Right cardiac atrium (tissue), 5 donors: ENCODE results near the gene CACNA1I. TPM values are rescaled to one million over a fixed set of nuclear protein-coding genes. Genes with fewer than 3 reads are reported as not detected.

ENCODE experiments used
- ATAC-seq, 2 donors: fragments of 200-7000 bp; cut with Tn5 transposase; one replicate each; pipeline versions ENCODE4 v1.8.0 to v1.9.1; 2020; ENCODE audit warnings: moderate library complexity in 2 of 2, mild to moderate bottlenecking in 1 of 2
- DNase-seq, 3 donors: peaks; one replicate each; pipeline ENCODE4 v3.0.0-alpha.2; 2020
- H3K27ac ChIP-seq: one replicate; pipeline ENCODE4 v1.5.1; 2013; ENCODE audit warnings: mild to moderate bottlenecking, low read length, control low read depth, moderate library complexity
- H3K27me3 ChIP-seq: one replicate; pipeline ENCODE4 v1.6.1; 2013; ENCODE audit not compliant: control insufficient read depth, insufficient read depth
- H3K4me1 ChIP-seq: one replicate; pipeline ENCODE4 v1.6.1; 2013; ENCODE audit warnings: low read length; ENCODE audit not compliant: control insufficient read depth, insufficient read depth
- H3K4me3 ChIP-seq: one replicate; pipeline ENCODE4 v1.5.1; 2013; ENCODE audit warnings: low read length, control low read depth
- H3K9me3 ChIP-seq: one replicate; pipeline ENCODE4 v1.6.1; 2013; ENCODE audit warnings: low read length; ENCODE audit not compliant: control insufficient read depth
- WGBS: extraction: QIAGEN DNeasy Blood & Tissue Kit; methylation state at CpG from one replicate; pipeline ENCODE4 v1.1.7; 2013; 5-methylcytosine and 5-hydroxymethylcytosine counted together
- intact Hi-C, 4 donors: fragments of 100-400 bp; cut with DNase I; formaldehyde crosslinking; loops; one replicate each; pipeline versions ENCODE4 v1.11.0 to v1.14.0; 2022 to 2023
- polyA plus RNA-seq: library from polyadenylated mRNA; stranded (reverse); fragments of 200-250 nt; gene quantifications from one replicate; pipeline ENCODE4 v1.2.3, GENCODE V29; 2013
- total RNA-seq, 4 donors: library from RNA; stranded (reverse); fragmentation: NEBNext Ultra II Directional; extraction: Animal tissue kit (Norgen Biotek cat#: 25700); gene quantifications; one replicate each; pipeline ENCODE4 v1.2.1, GENCODE V29; 2021
- donor health status: healthy with polysubstance abuse.
- donor health status: DM: no; HTN: yes; CAD: no.
- donor health status: DM: no; HTN: no; CAD: no.
- donor health status: DM: no; HTN: yes; CAD: no; lungs with severe emphysema.
- donor health status: DM: yes; HTN: yes; CAD: no.

CACNA1I gene
- total and polyA plus RNA-seq, 5 donors = 0.06 to 0.07 TPM; not detected in 3

GRCh38 chr22:39617970-39618757, 47.6 kb downstream of the CACNA1I start:
- no peak overlapping the region for H3K27ac ChIP-seq
- WGBS = 73% methylated on average over 11 of the region's 11 CpGs
- no peaks in the 10 kb centered on the region for H3K27me3 ChIP-seq
- no peaks in the 10 kb centered on the region for H3K9me3 ChIP-seq
- no peak overlapping the region for H3K4me3 ChIP-seq
- intact Hi-C loops = no loop called here
- no peaks in the 10 kb centered on the region for H3K4me1 ChIP-seq
- ATAC-seq (no peak), DNase-seq (no peak)

- WGBS = 88% methylated on average over 17 of the region's 17 CpGs
Measured at GRCh38 chr22:39618996-39619530, 48.5 kb downstream of the CACNA1I start.

DNA sequence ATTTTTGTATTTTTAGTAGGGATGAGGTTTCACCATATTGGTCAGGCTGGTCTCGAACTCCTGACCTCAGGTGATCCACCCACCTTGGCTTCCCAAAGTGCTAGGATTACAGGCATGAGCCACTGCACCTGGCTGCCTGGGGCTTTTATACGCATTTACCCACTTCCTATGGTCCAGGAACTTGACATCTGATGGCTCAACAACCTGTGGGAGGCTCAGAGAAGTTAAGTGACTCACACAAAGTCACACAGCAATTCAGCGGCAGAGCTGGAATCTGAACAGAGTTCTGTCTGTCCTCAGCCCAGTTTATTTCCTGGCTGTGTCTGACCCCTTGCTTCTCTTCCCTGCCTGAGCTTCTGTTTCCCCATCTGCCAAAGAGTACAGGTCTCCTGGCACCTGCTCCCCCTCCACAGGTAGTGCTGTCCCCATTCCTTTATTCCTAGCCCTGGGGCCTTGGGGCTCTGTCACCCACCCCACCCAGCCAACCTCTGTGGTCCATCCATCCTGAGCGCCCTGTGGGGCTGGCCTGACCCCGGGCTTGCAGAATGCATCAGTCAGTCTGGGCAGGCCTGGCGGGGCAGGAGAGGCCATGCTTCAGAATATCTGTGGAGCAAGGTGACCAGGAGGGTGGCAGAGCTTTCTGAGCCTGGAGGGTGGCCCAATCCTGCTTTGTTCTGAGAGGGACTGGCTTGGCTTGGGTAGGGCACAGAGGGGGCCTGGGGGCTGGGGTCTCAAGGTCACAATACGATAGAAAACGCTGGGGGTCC, 50.6 kb downstream of the CACNA1I start:
- ATAC-seq = no peak
- H3K27ac ChIP-seq = no peak overlapping the region
- intact Hi-C loops = loop anchor here in 2 of 4 donors (5.0 to 10.0 kb wide), 2 partner anchors 404 to 406 kb away; no protein-coding TSS in a partner anchor
- H3K4me3 ChIP-seq = no peak overlapping the region
- H3K9me3 ChIP-seq = no peaks in the 10 kb centered on the region
- DNase-seq = peak in 1 of 3 donors; percentile 18
- no peaks in the 10 kb centered on the region for H3K4me1 ChIP-seq
- 89% methylated on average over 8 of the region's 8 CpGs for WGBS
- no peaks in the 10 kb centered on the region for H3K27me3 ChIP-seq

More at GRCh38 chr22:39618996-39619530, 48.5 kb downstream of the CACNA1I start:
- Histone ChIP-seq H3K4me1 (no peaks in the 10 kb centered on the region), H3K9me3 (no peaks in the 10 kb centered on the region), H3K4me3 (no peak overlapping the region), H3K27me3 (no peaks in the 10 kb centered on the region), H3K27ac (no peak overlapping the region)
- ATAC-seq = no peak
- intact Hi-C loops = no loop called here
- no peak for DNase-seq

GRCh38 chr22:39621826-39622225, 51.3 kb downstream of the CACNA1I start:
- Histone ChIP-seq H3K27me3 (no peaks in the 10 kb centered on the region), H3K4me3 (no peak overlapping the region), H3K27ac (no peak overlapping the region), H3K9me3 (no peaks in the 10 kb centered on the region), H3K4me1 (no peaks in the 10 kb centered on the region)
- ATAC-seq (no peak), DNase-seq (peak in 1 of 3 donors; percentile 31)
- intact Hi-C loops = loop anchor here in 3 of 4 donors (2.0 to 10.0 kb wide), 3 partner anchors 403 to 405 kb away; no protein-coding TSS in a partner anchor
- WGBS = 76% methylated on average over 7 of the region's 7 CpGs

GRCh38 chr22:39622881-39623367, 52.4 kb downstream of the CACNA1I start:
- H3K27me3 ChIP-seq = no peaks in the 10 kb centered on the region
- intact Hi-C loops = loop anchor here in 3 of 4 donors (2.0 to 10.0 kb wide), 3 partner anchors 402 to 404 kb away; no protein-coding TSS in a partner anchor
- H3K27ac ChIP-seq = no peak overlapping the region
- 22% methylated on average over 17 of the region's 17 CpGs for WGBS
- peak; percentile 56 to 84 (median 81) for DNase-seq
- H3K4me1 ChIP-seq = no peaks in the 10 kb centered on the region
- peak in 1 of 2 donors; percentile 54 for ATAC-seq
- H3K9me3 ChIP-seq = no peaks in the 10 kb centered on the region
- H3K4me3 ChIP-seq = no peak overlapping the region

DNA sequence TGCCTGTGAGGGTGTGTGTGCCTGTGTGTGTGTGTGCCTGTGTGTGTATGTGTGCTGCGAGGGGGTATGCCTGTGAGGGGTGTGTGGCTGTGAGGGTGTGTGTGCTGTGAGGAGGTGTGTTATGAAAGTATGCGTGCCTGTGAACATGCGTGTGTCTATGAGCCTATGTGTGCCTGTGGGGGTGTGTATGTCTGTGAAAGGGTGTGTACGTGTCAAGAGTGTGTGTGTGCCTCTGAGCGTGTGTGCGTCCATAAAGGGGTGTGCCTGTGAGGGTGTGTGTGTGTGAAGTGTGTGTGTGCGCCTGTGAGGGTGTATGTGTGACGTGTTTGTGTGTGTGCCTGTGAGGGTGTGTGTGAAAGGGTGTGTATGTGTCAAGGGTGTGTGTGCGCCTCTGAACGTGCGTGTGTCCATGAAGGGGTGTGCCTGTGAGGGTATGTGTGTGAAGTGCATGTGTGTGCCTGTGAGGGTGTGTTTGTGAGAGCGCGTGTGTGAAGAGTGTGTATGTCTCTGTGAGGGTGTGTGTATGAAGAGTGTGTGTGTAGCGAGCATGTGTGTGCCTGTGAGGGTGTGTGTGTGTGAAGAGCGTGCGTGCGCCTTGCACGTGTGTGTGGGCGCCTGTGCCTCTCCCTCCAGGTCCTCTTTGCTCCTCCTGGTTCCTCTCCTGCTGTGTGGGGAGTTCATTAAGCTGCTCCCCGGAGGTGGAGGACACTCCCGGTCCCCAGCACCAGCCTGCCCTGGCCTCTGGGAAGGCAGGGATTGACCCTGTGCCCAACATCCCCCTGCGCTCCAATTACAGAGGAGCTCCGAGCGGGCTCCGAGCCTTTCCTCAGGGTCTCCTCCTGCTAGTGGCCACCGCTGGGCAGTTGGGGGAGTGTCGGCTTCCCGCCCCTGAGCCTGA, 53.3 kb downstream of the CACNA1I start:
- H3K4me1 ChIP-seq = no peaks in the 10 kb centered on the region
- DNase-seq (peak in 1 of 3 donors; percentile 23), ATAC-seq (no peak)
- 53% methylated on average over 28 of the region's 28 CpGs for WGBS
- intact Hi-C loops = loop anchor here in 3 of 4 donors (2.0 to 10.0 kb wide), 3 partner anchors 401 to 403 kb away; no protein-coding TSS in a partner anchor
- no peaks in the 10 kb centered on the region for H3K27me3 ChIP-seq
- no peaks in the 10 kb centered on the region for H3K9me3 ChIP-seq
- H3K27ac ChIP-seq = no peak overlapping the region
- H3K4me3 ChIP-seq = no peak overlapping the region

DNA sequence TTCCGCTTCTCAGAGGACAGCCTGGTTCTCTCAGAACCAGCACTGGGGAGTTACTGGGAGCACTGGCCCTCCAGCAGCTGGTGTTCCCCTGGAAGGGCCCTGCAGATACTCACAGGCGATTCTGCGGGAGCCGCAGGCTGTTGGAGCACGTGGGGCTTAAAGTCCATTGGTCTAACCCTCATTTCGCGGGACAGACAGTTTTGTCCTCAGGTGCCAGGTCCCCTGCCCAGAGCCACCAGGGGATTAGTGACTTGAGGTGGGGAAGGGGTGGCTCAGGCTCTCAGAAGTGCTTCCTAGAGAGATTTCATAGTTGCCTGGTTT, 53.9 kb downstream of the CACNA1I start:
- no peaks in the 10 kb centered on the region for H3K4me1 ChIP-seq
- H3K4me3 ChIP-seq = no peak overlapping the region
- ATAC-seq (no peak), DNase-seq (peak in 1 of 3 donors; percentile 14)
- WGBS = 24% methylated on average over 7 of the region's 7 CpGs
- no peaks in the 10 kb centered on the region for H3K27me3 ChIP-seq
- no peak overlapping the region for H3K27ac ChIP-seq
- H3K9me3 ChIP-seq = no peaks in the 10 kb centered on the region
- intact Hi-C loops = loop anchor here in 2 of 4 donors (5.0 to 10.0 kb wide), 2 partner anchors 400 to 403 kb away; no protein-coding TSS in a partner anchor

GRCh38 chr22:39625569-39626537, 55.3 kb downstream of the CACNA1I start:
- intact Hi-C loops = loop anchor here in 1 of 4 donors (10.0 kb wide), 1 partner anchor 399 kb away; no protein-coding TSS in a partner anchor
- Histone ChIP-seq H3K4me3 (no peak overlapping the region), H3K4me1 (no peaks in the 10 kb centered on the region), H3K9me3 (no peaks in the 10 kb centered on the region), H3K27ac (no peak overlapping the region), H3K27me3 (no peaks in the 10 kb centered on the region)
- DNase-seq (peak in 1 of 3 donors; percentile 46), ATAC-seq (no peak)
- 52% methylated on average over 22 of the region's 22 CpGs for WGBS

GRCh38 chr22:39627208-39627607, 56.7 kb downstream of the CACNA1I start:
- 69% methylated on average over 14 of the region's 14 CpGs for WGBS
- Histone ChIP-seq H3K4me1 (no peaks in the 10 kb centered on the region), H3K27me3 (no peaks in the 10 kb centered on the region), H3K27ac (no peak overlapping the region), H3K9me3 (no peaks in the 10 kb centered on the region), H3K4me3 (no peak overlapping the region)
- DNase-seq = peak in 1 of 3 donors; percentile 30
- ATAC-seq = no peak
- intact Hi-C loops = loop anchor here in 1 of 4 donors (10.0 kb wide), 1 partner anchor 398 kb away; no protein-coding TSS in a partner anchor
